ENCODE results near the gene GPR3. TPM values are rescaled to one million over a fixed set of nuclear protein-coding genes. Genes with fewer than 3 reads are reported as not detected.

Gene GPR3
- total and polyA plus RNA-seq, 8 donors: 0.18 to 0.43 (median 0.27) TPM; not detected in 4

GRCh38 chr1:27413004-27413403, 20.6 kb downstream of the GPR3 start:
- H3K36me3 ChIP-seq: peaks cover 96 to 100% (median 98%) of the 10 kb centered on the region in 4 donors
- intact Hi-C loops (cut with DNase I; ENCODE audit: low total_unique reads): no loop called here
- H3K9me3 ChIP-seq: no peaks in the 10 kb centered on the region

GRCh38 chr1:27414091-27414490, 21.7 kb downstream of the GPR3 start:
- H3K36me3 ChIP-seq: peaks cover 90 to 96% (median 94%) of the 10 kb centered on the region in 4 donors

More at GRCh38 chr1:27413004-27413403, 20.6 kb downstream of the GPR3 start:
- no peak overlapping the region for H3K4me3 ChIP-seq
- H3K27ac ChIP-seq: no peak overlapping the region
- 42 to 74% (median 54%) methylated on average over 4 of the region's 4 CpGs for WGBS, 5 donors
- peaks cover 8 to 32% (median 21%) of the 10 kb centered on the region in 4 donors for H3K4me1 ChIP-seq
- H3K27me3 ChIP-seq: no peaks in the 10 kb centered on the region
- DNase-seq: no peak
- TF ChIP-seq, protein P1, sequence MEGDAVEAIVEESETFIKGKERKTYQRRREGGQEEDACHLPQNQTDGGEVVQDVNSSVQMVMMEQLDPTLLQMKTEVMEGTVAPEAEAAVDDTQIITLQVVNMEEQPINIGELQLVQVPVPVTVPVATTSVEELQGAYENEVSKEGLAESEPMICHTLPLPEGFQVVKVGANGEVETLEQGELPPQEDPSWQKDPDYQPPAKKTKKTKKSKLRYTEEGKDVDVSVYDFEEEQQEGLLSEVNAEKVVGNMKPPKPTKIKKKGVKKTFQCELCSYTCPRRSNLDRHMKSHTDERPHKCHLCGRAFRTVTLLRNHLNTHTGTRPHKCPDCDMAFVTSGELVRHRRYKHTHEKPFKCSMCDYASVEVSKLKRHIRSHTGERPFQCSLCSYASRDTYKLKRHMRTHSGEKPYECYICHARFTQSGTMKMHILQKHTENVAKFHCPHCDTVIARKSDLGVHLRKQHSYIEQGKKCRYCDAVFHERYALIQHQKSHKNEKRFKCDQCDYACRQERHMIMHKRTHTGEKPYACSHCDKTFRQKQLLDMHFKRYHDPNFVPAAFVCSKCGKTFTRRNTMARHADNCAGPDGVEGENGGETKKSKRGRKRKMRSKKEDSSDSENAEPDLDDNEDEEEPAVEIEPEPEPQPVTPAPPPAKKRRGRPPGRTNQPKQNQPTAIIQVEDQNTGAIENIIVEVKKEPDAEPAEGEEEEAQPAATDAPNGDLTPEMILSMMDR (IDR thresholded peaks at IDR 0.05): no peak
- TF ChIP-seq POLR2AphosphoS5 (IDR thresholded peaks at IDR 0.05) (no peak), POLR2A (IDR thresholded peaks at IDR 0.05) (no peak)

GRCh38 chr1:27416387-27417111, 24.1 kb downstream of the GPR3 start:
- no peaks in the 10 kb centered on the region for H3K9me3 ChIP-seq
- intact Hi-C loops (cut with DNase I; ENCODE audit: low total_unique reads): no loop called here
- no peaks in the 10 kb centered on the region for H3K27me3 ChIP-seq
- H3K36me3 ChIP-seq: peaks cover 68 to 72% (median 70%) of the 10 kb centered on the region in 4 donors
- WGBS, 5 donors: 63 to 77% (median 67%) methylated on average over 3 of the region's 3 CpGs
- H3K4me1 ChIP-seq: peaks cover 27 to 66% (median 48%) of the 10 kb centered on the region in 4 donors
- peak in 1 of 2 donors; percentile 84 for DNase-seq
- H3K4me3 ChIP-seq: no peak overlapping the region
- TF ChIP-seq, protein P1 (IDR thresholded peaks at IDR 0.05): peak in 5 of 7 experiments; percentile 41 to 67 (median 58)
- no peak for TF ChIP-seq POLR2A (IDR thresholded peaks at IDR 0.05)
- peak in 2 of 3 donors; percentile 16 to 51 for TF ChIP-seq POLR2AphosphoS5 (IDR thresholded peaks at IDR 0.05)
- TF ChIP-seq EP300 (IDR thresholded peaks at IDR 0.05): no peak
- H3K27ac ChIP-seq: peak overlapping the region in 3 of 5 donors; percentile 80 to 83 (median 80)

More at GRCh38 chr1:27414091-27414490, 21.7 kb downstream of the GPR3 start:
- no peak overlapping the region for H3K4me3 ChIP-seq
- peak overlapping the region in 1 of 5 donors; percentile 8 for H3K27ac ChIP-seq
- WGBS, 5 donors: 82 to 100% (median 91%) methylated on average over 1 of the region's 1 CpG
- intact Hi-C loops (cut with DNase I; ENCODE audit: low total_unique reads): no loop called here
- H3K9me3 ChIP-seq: no peaks in the 10 kb centered on the region
- no peaks in the 10 kb centered on the region for H3K27me3 ChIP-seq
- H3K4me1 ChIP-seq: peaks cover 18 to 43% (median 32%) of the 10 kb centered on the region in 4 donors
- DNase-seq: no peak
- TF ChIP-seq EP300 (IDR thresholded peaks at IDR 0.05): no peak
- TF ChIP-seq POLR2A (IDR thresholded peaks at IDR 0.05): no peak
- no peak for TF ChIP-seq POLR2AphosphoS5 (IDR thresholded peaks at IDR 0.05)
- TF ChIP-seq, protein P1 (IDR thresholded peaks at IDR 0.05): no peak

- Histone ChIP-seq H3K4me1 (peaks cover 27 to 77% (median 54%) of the 10 kb centered on the region in 4 donors), H3K27ac (peak overlapping the region in 4 of 5 donors; percentile 72 to 83 (median 80)), H3K27me3 (no peaks in the 10 kb centered on the region), H3K4me3 (no peak overlapping the region), H3K9me3 (no peaks in the 10 kb centered on the region), H3K36me3 (peaks cover 56 to 60% (median 58%) of the 10 kb centered on the region in 4 donors)
- 77 to 91% (median 85%) methylated on average over 3 of the region's 3 CpGs for WGBS, 5 donors
- intact Hi-C loops (cut with DNase I; ENCODE audit: low total_unique reads): no loop called here
- TF ChIP-seq EP300 (IDR thresholded peaks at IDR 0.05) (no peak), POLR2AphosphoS5 (IDR thresholded peaks at IDR 0.05) (no peak), POLR2A (IDR thresholded peaks at IDR 0.05) (no peak)
- TF ChIP-seq, protein P1 (IDR thresholded peaks at IDR 0.05): no peak
- no peak for DNase-seq
Observed at GRCh38 chr1:27417713-27418112, 25.3 kb downstream of the GPR3 start.

Data from stomach (tissue), 9 donors.